OCI-LY3 (cell line): Measurements from ENCODE around the gene SH2D6.

Source experiments
- H2AFZ ChIP-seq: fragments of 200-600, 300-600 bp; shearing (Covaris generic); 2 replicates; pipeline ENCODE4 v1.6.0; 2014; ENCODE audit warnings: antibody characterized with exemption, low read depth, low read length
- H3K27ac ChIP-seq: fragments of 200-600, 300-600 bp; sonication (generic); 2 replicates; pipeline ENCODE4 v1.5.1; 2014; ENCODE audit warnings: mild to moderate bottlenecking, low read length, moderate library complexity, mixed read lengths
- H3K27me3 ChIP-seq: fragments of 200-600, 300-600 bp; sonication (generic); 2 replicates; pipeline ENCODE4 v1.6.1; 2014; ENCODE audit warnings: low read depth, low read length, mixed read lengths
- H3K36me3 ChIP-seq: fragments of 200-600, 300-600 bp; sonication (generic); replicated peaks from 2 replicates; pipeline ENCODE3; 2014; ENCODE audit warnings: low read depth, low read length, mixed read lengths
- H3K4me1 ChIP-seq: fragments of 300-600, 200-600 bp; sonication (generic); 2 replicates; pipeline ENCODE4 v1.6.1; 2014; ENCODE audit warnings: low read length, mixed read lengths
- H3K4me2 ChIP-seq: fragments of 200-600, 300-600 bp; sonication (generic); 2 replicates; pipeline ENCODE4 v1.6.1; 2014; ENCODE audit warnings: low read length, mixed read lengths
- H3K4me3 ChIP-seq: fragments of 300-600, 200-600 bp; sonication (generic); 2 replicates; pipeline ENCODE4 v1.5.1; 2014; ENCODE audit warnings: antibody characterized with exemption, mild to moderate bottlenecking, low read length, moderate library complexity
- H3K79me2 ChIP-seq: fragments of 300-600, 200-600 bp; shearing (Covaris generic); 2 replicates; pipeline ENCODE4 v1.6.1; 2014; ENCODE audit warnings: mild to moderate bottlenecking, low read length, mixed read lengths
- H3K9ac ChIP-seq: fragments of 300-600, 200-600 bp; shearing (Covaris generic); 2 replicates; pipeline ENCODE4 v1.6.0; 2014; ENCODE audit warnings: mild to moderate bottlenecking, low read length, moderate library complexity
- H3K9me3 ChIP-seq: fragments of 200-600, 300-600 bp; shearing (Covaris generic); 2 replicates; pipeline ENCODE4 v1.6.1; 2014; ENCODE audit warnings: low read length, mixed read lengths; ENCODE audit not compliant: insufficient read depth
- H4K20me1 ChIP-seq: fragments of 200-600, 300-600 bp; sonication (generic); 2 replicates; pipeline ENCODE4 v1.6.1; 2016; ENCODE audit warnings: low read length, mixed read lengths; ENCODE audit not compliant: insufficient read depth
- EZH2phosphoT487 ChIP-seq: fragments of 200-600 bp; shearing (Covaris generic); IDR thresholded peaks from 2 replicates; pipeline ENCODE4 v1.6.1; 2018; ENCODE audit warnings: antibody characterized with exemption, mixed run types, low read depth
- TF ChIP-seq, protein P1 (sequence below): fragments of 200-600, 300-600 bp; sonication (generic); IDR thresholded peaks from 2 replicates; pipeline ENCODE4 v1.5.1; 2014; ENCODE audit warnings: antibody characterized with exemption, low read length, low read depth

SH2D6 gene

DNA sequence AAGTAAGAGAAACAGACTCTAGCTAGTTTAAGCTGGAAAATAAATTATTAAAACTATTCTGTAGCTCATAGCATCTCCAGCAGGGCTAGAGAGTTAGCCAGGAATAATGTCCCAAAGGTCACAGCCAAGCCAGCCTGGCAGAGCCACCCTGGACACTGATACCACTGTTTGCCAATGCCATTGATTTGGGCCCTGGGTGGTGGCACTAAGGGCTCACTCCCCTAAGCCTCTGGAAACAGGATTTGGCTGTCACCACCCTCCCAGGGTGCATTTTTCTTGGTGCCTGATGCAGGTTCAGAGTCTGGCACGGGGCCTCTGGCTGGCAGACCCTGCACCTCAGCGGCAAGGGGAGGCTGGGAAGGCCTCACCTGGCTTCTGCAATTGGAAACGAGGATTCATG, 7.1 kb downstream of the SH2D6 start:
- Histone ChIP-seq H3K36me3 (no peaks in the 10 kb centered on the region), H2AFZ (no peak overlapping the region), H3K27me3 (no peaks in the 10 kb centered on the region), H3K4me3 (no peak overlapping the region), H3K9ac (no peak overlapping the region), H3K9me3 (no peaks in the 10 kb centered on the region), H3K4me2 (no peak overlapping the region), H3K27ac (no peak overlapping the region), H3K79me2 (no peaks in the 10 kb centered on the region), H3K4me1 (peaks cover 11% of the 10 kb centered on the region), H4K20me1 (no peaks in the 10 kb centered on the region)
- TF ChIP-seq, protein P1, sequence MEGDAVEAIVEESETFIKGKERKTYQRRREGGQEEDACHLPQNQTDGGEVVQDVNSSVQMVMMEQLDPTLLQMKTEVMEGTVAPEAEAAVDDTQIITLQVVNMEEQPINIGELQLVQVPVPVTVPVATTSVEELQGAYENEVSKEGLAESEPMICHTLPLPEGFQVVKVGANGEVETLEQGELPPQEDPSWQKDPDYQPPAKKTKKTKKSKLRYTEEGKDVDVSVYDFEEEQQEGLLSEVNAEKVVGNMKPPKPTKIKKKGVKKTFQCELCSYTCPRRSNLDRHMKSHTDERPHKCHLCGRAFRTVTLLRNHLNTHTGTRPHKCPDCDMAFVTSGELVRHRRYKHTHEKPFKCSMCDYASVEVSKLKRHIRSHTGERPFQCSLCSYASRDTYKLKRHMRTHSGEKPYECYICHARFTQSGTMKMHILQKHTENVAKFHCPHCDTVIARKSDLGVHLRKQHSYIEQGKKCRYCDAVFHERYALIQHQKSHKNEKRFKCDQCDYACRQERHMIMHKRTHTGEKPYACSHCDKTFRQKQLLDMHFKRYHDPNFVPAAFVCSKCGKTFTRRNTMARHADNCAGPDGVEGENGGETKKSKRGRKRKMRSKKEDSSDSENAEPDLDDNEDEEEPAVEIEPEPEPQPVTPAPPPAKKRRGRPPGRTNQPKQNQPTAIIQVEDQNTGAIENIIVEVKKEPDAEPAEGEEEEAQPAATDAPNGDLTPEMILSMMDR = no peak
- TF ChIP-seq EZH2phosphoT487 = no peak

DNA sequence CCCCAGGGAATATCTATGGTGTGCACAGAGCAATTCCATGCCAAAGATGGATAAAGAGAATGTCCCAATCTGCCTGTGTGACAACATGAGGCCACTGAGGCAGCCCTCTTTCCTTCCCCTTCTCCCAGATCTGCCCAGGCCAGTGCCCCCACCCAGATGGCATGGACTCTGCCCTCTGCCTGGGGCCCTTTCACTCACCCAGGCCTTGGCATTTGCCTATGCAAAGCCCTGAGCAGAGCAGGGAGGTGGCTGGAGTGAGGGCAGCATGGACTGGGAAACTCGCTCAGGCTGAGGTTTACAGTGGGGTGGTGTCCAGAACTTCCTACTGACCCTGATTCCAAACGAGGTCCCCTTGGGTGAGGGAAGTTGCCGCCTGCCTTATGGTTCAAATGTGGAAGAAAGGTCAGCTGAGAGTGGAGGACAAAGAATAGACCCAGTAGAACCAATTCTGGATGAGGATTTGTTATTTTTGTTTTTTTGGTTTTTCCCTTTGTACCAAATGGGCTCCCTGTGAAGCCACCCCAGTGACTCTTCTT, 8.9 kb downstream of the SH2D6 start:
- H4K20me1 ChIP-seq = no peaks in the 10 kb centered on the region
- H3K4me2 ChIP-seq = no peak overlapping the region
- no peak overlapping the region for H3K4me3 ChIP-seq
- no peak overlapping the region for H2AFZ ChIP-seq
- H3K9me3 ChIP-seq = no peaks in the 10 kb centered on the region
- H3K27me3 ChIP-seq = no peaks in the 10 kb centered on the region
- TF ChIP-seq EZH2phosphoT487 = no peak
- TF ChIP-seq, protein P1 = no peak
- H3K36me3 ChIP-seq = no peaks in the 10 kb centered on the region
- H3K27ac ChIP-seq = no peak overlapping the region
- H3K4me1 ChIP-seq = peaks cover 8% of the 10 kb centered on the region; the same call in 1 of the 2 replicates
- no peaks in the 10 kb centered on the region for H3K79me2 ChIP-seq
- H3K9ac ChIP-seq = no peak overlapping the region

DNA sequence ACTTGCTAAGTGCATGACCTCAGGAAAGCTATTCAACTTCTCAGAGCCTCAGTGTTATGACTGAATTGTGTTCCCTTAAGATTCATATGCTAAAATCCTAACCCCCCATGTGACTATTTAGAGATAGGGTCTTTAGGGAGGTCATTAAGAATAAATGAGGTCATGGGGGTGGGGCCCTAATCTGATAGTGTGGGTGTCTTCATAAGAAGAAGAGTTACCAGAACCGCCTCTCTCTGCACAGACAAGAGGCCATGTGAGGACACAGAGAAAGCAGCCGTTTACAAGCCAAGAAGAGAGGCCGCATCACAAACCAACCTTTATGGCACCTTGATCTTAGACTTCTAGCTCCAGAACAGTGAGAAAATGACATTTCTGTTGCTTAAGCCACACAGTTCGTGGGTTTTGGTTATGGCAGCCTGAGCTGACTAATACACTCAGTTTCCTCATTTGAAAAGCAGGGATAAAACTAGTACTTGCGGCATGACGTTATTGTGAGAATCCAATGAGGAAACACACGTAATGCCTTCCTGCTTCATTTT, 9.9 kb downstream of the SH2D6 start:
- no peaks in the 10 kb centered on the region for H3K9me3 ChIP-seq
- H3K27ac ChIP-seq = no peak overlapping the region
- no peak overlapping the region for H3K4me2 ChIP-seq
- no peaks in the 10 kb centered on the region for H3K36me3 ChIP-seq
- H4K20me1 ChIP-seq = no peaks in the 10 kb centered on the region
- no peaks in the 10 kb centered on the region for H3K27me3 ChIP-seq
- no peaks in the 10 kb centered on the region for H3K79me2 ChIP-seq
- H3K9ac ChIP-seq = no peak overlapping the region
- H3K4me3 ChIP-seq = no peak overlapping the region
- no peak overlapping the region for H2AFZ ChIP-seq
- TF ChIP-seq EZH2phosphoT487 = no peak
- TF ChIP-seq, protein P1 = no peak
- peaks cover 8% of the 10 kb centered on the region; the same call in 1 of the 2 replicates for H3K4me1 ChIP-seq

DNA sequence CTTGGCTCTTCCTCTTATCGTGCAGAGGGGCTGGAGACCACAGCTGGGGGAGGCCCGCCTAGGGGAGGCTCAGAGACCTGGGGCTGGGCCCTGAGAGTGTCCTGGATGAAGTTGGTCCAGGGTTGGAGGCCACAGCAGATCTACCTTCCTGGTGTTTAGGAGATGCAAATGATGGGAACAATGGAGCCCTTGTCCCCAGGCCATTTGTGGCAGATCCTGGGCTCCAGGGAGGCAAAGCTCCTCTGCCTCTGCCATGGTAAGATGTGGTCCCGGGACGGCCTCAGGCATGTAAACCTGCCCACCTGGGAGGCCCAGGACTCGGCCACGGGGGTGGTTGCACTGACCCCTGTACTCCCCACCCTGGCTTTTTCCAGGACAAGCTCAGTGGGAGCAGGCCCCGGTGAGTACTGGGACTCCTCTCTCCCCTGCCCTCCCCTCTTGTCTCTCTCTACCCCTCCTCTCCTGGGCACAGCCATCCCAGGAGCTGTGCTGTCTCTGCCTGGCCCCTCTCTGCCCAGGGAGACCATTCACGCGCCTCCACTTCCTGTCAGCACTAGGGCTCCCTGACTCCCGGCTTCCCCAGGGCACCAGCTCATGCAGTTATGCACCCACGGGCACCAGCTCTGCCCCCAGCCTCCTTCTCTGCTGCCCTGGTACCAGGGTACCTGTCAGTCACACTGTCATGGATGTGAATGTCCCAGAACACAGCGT, 10.9 kb downstream of the SH2D6 start:
- Histone ChIP-seq H3K79me2 (no peaks in the 10 kb centered on the region), H3K27me3 (no peaks in the 10 kb centered on the region), H3K4me3 (no peak overlapping the region), H3K36me3 (no peaks in the 10 kb centered on the region), H2AFZ (no peak overlapping the region), H3K4me2 (no peak overlapping the region), H3K4me1 (peaks cover 8% of the 10 kb centered on the region; the same call in 1 of the 2 replicates), H3K27ac (no peak overlapping the region), H4K20me1 (no peaks in the 10 kb centered on the region), H3K9ac (no peak overlapping the region), H3K9me3 (no peaks in the 10 kb centered on the region)
- TF ChIP-seq, protein P1 = no peak
- no peak for TF ChIP-seq EZH2phosphoT487
